HFFc6 (cell line): ENCODE results near the gene STX11. TPM values are rescaled to one million over a fixed set of nuclear protein-coding genes. Genes with fewer than 3 reads are reported as not detected.

ENCODE experiments used
- DNase-seq: peaks from one replicate; pipeline ENCODE4 v3.0.0-alpha.2; 2018
- H3K27ac Mint-ChIP-seq: 2 replicates; pipeline ENCODE4 v1.8.0; 2020; ENCODE audit warnings: mild to moderate bottlenecking, mixed read lengths
- H3K27me3 Mint-ChIP-seq: 2 replicates; pipeline ENCODE4 v1.8.0; 2021; ENCODE audit warnings: mild to moderate bottlenecking, moderate library complexity, mixed read lengths; ENCODE audit not compliant: insufficient read depth
- H3K36me3 Mint-ChIP-seq: 2 replicates; pipeline ENCODE4 v1.8.0; 2021; ENCODE audit warnings: low read depth, mixed read lengths
- H3K4me1 Mint-ChIP-seq: 2 replicates; pipeline ENCODE4 v1.8.0; 2020; ENCODE audit warnings: low read depth, mixed read lengths
- H3K4me3 Mint-ChIP-seq: 2 replicates; pipeline ENCODE4 v1.8.0; 2020; ENCODE audit warnings: mild to moderate bottlenecking, moderate library complexity, mixed read lengths
- H3K9me3 Mint-ChIP-seq: 2 replicates; pipeline ENCODE4 v1.8.0; 2020; ENCODE audit warnings: mild to moderate bottlenecking, mixed read lengths
- CTCF ChIP-seq: fragments of 200-600 bp; sonication (generic); IDR thresholded peaks from 2 replicates; pipeline ENCODE4 v1.5.0; 2021; ENCODE audit warnings: antibody characterized with exemption, mild to moderate bottlenecking
- total RNA-seq, 6 experiments: library from RNA; stranded (reverse); fragmentation: NEBNext Ultra II Directional; extraction: Animal tissue kit (Norgen Biotek cat#: 25700); gene quantifications; 2 replicates in 1 of 6; 3 replicates in 5 of 6; pipeline ENCODE4 v1.2.3, GENCODE V29; 2021

STX11 gene
- total RNA-seq, 6 experiments from 2014 or later = 0.30 to 0.53 (median 0.37) TPM

GRCh38 chr6:144150710-144151657 lies 667 bp downstream of the STX11 start:
- no peaks in the 10 kb centered on the region for H3K36me3 Mint-ChIP-seq
- TF ChIP-seq CTCF = peak; percentile 67
- H3K27me3 Mint-ChIP-seq = peaks cover 16% of the 10 kb centered on the region
- H3K4me1 Mint-ChIP-seq = peaks cover 10% of the 10 kb centered on the region
- H3K4me3 Mint-ChIP-seq = peak overlapping the region; percentile 85
- H3K9me3 Mint-ChIP-seq = no peaks in the 10 kb centered on the region
- H3K27ac Mint-ChIP-seq = no peak overlapping the region
- DNase-seq = no peak

- no peak overlapping the region for H3K4me3 Mint-ChIP-seq
- DNase-seq = no peak
- peaks cover 18% of the 10 kb centered on the region for H3K4me1 Mint-ChIP-seq
- no peaks in the 10 kb centered on the region for H3K36me3 Mint-ChIP-seq
- H3K27ac Mint-ChIP-seq = no peak overlapping the region
- no peaks in the 10 kb centered on the region for H3K9me3 Mint-ChIP-seq
- TF ChIP-seq CTCF = no peak
- peaks cover 16% of the 10 kb centered on the region for H3K27me3 Mint-ChIP-seq
Observed at GRCh38 chr6:144152334-144152900, 2.1 kb downstream of the STX11 start.

DNA sequence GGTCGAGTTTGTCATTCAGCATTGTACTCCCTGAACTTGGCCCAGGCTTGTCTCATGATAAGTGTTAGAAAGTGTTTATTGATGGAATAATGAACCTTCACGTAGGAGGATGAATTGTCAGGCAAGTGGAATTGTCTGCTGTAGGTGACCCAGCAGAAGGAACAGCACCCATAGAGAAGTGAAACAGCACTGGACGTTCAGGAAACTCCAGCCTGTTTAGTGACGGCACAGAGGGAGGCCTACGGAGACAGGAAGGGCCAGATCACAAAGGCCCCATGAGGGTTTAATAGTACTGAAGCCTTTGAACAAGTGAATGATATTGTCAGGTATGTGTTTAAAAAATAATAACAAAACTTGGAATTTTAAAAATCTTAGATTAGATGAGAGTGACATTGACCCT lies 2.9 kb downstream of the STX11 start:
- Mint-ChIP-seq H3K9me3 (no peaks in the 10 kb centered on the region), H3K4me1 (peaks cover 26% of the 10 kb centered on the region), H3K36me3 (no peaks in the 10 kb centered on the region), H3K27ac (no peak overlapping the region), H3K4me3 (no peak overlapping the region), H3K27me3 (peaks cover 16% of the 10 kb centered on the region)
- DNase-seq = no peak
- TF ChIP-seq CTCF = no peak

DNA sequence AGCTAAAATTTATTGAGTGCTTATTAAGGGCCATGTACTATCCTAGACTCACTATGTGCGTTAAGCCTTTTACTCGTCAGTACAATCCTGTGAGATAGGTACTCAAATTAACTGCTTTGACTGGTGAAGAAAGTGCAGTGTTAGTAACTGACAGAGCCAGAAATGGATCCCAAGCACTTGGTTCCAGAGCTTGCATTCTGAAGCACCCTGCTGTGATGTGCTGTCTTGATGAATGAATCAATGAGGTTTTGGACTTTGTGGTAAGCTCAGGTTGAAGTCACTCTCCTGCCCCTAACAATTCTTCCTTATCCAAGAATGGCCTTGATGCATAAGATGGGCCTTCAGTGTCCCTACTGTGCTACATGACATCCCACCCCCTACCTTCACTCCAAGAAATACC lies 3.7 kb downstream of the STX11 start:
- peaks cover 13% of the 10 kb centered on the region for H3K27me3 Mint-ChIP-seq
- no peaks in the 10 kb centered on the region for H3K36me3 Mint-ChIP-seq
- no peak overlapping the region for H3K27ac Mint-ChIP-seq
- no peak for DNase-seq
- peaks cover 33% of the 10 kb centered on the region for H3K4me1 Mint-ChIP-seq
- no peak for TF ChIP-seq CTCF
- H3K9me3 Mint-ChIP-seq = no peaks in the 10 kb centered on the region
- no peak overlapping the region for H3K4me3 Mint-ChIP-seq

GRCh38 chr6:144155529-144155928 lies 5.2 kb downstream of the STX11 start:
- DNase-seq = no peak
- Mint-ChIP-seq H3K4me1 (peaks cover 38% of the 10 kb centered on the region), H3K27me3 (peaks cover 13% of the 10 kb centered on the region), H3K4me3 (no peak overlapping the region), H3K36me3 (no peaks in the 10 kb centered on the region), H3K27ac (no peak overlapping the region), H3K9me3 (no peaks in the 10 kb centered on the region)
- TF ChIP-seq CTCF = no peak
